Activated B cell treated with CpG ODN at 0.5 μM for 24 hours (primary cell): Measurements from ENCODE around the gene CSRP2. TPM values are rescaled to one million over a fixed set of nuclear protein-coding genes. Genes with fewer than 3 reads are reported as not detected.

Source experiments
- ATAC-seq: fragments of 200-7000 bp; cut with Tn5 transposase; one replicate; pipeline ENCODE4 v1.10.0; 2021; ENCODE audit warnings: low read depth, mild to moderate bottlenecking, moderate library complexity
- CTCF ChIA-PET: fragments of 350-600 bp; sonication (Branson Sonifier 250); formaldehyde crosslinking; loops from one replicate; lab custom pipeline; 2021; ENCODE audit warnings: antibody characterized with exemption; lab: Charles Lee
- POLR2A ChIA-PET: fragments of 350-600 bp; sonication (Branson Sonifier 250); formaldehyde crosslinking; loops from one replicate; lab custom pipeline; 2021; ENCODE audit warnings: antibody characterized with exemption; lab: Charles Lee
- DNase-seq: peaks from one replicate; pipeline ENCODE4 v3.0.0; 2022
- H3K27ac Mint-ChIP-seq: one replicate; pipeline ENCODE4 v1.8.0; 2020; ENCODE audit warnings: mixed read lengths
- H3K27me3 Mint-ChIP-seq: one replicate; pipeline ENCODE4 v1.8.0; 2021; ENCODE audit warnings: mixed read lengths
- H3K36me3 Mint-ChIP-seq: one replicate; pipeline ENCODE4 v1.8.0; 2021; ENCODE audit warnings: low read depth, mixed read lengths
- H3K4me1 Mint-ChIP-seq: one replicate; pipeline ENCODE4 v1.8.0; 2021; ENCODE audit warnings: mixed read lengths
- H3K4me3 Mint-ChIP-seq: one replicate; pipeline ENCODE4 v1.8.0; 2020; ENCODE audit warnings: mild to moderate bottlenecking, mixed read lengths
- H3K9me3 Mint-ChIP-seq: one replicate; pipeline ENCODE4 v1.8.0; 2020; ENCODE audit warnings: mixed read lengths
- CTCF ChIP-seq: fragments of 200-600 bp; IDR thresholded peaks from one replicate; pipeline ENCODE4 v1.8.0; 2022; ENCODE audit warnings: antibody characterized with exemption, mild to moderate bottlenecking
- intact Hi-C: fragments of 100-400 bp; cut with micrococcal nuclease; formaldehyde crosslinking; loops from one replicate; pipeline ENCODE4 v1.15.1; 2024
- total RNA-seq: library from RNA; stranded (reverse); gene quantifications from 2 replicates; pipeline ENCODE4 v1.2.3, GENCODE V29; 2022

Gene CSRP2
- total RNA-seq, 1 donor from 2014 or later: 1.6 TPM

DNA sequence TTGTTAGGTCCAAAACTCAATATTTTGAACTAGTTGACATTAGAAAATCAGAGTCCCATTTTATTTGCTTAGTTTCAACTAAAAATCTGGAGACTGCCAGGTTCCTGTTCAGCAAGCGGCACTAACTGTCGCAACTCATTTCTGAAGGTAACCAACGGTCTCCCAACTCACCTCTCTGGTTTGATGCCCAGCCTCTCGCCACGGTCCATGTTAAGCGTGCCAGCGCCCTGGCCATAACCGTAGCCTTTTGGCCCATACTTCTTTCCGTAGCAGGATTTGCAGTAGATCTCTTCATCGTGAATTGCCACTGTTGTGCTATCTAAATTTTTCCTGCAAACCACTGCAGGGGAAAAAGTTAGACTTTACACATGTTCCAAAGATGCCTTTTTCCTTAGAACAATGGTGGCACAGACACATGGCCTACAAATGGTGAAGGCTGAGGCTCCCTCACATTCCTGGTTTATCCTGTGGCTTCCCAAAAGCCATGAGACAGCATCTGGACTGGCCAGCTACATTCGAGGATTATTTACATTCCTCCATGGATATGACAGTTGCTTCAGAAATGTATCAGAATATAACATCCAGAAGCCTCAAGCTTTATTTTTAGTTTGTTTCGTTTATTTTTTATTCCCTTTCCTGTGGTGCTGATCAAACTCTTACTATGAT, 15.7 kb downstream of the CSRP2 start:
- no peak overlapping the region for H3K4me3 Mint-ChIP-seq
- POLR2A ChIA-PET: no interaction called here
- CTCF ChIA-PET: no interaction called here
- H3K27me3 Mint-ChIP-seq: no peaks in the 10 kb centered on the region
- H3K9me3 Mint-ChIP-seq: no peaks in the 10 kb centered on the region
- no peak for DNase-seq
- peaks cover 7% of the 10 kb centered on the region for H3K4me1 Mint-ChIP-seq
- intact Hi-C loops: no loop called here
- no peak for ATAC-seq
- TF ChIP-seq CTCF: no peak
- no peaks in the 10 kb centered on the region for H3K36me3 Mint-ChIP-seq
- no peak overlapping the region for H3K27ac Mint-ChIP-seq

- POLR2A ChIA-PET: no interaction called here
- TF ChIP-seq CTCF: no peak
- Mint-ChIP-seq H3K4me1 (no peaks in the 10 kb centered on the region), H3K27ac (no peak overlapping the region), H3K36me3 (peaks cover 17% of the 10 kb centered on the region), H3K27me3 (no peaks in the 10 kb centered on the region), H3K4me3 (no peak overlapping the region), H3K9me3 (no peaks in the 10 kb centered on the region)
- ATAC-seq: no peak
- CTCF ChIA-PET: no interaction called here
- no peak for DNase-seq
- intact Hi-C loops: no loop called here
Observed at GRCh38 chr12:76860256-76860655, 18.6 kb downstream of the CSRP2 start.

DNA sequence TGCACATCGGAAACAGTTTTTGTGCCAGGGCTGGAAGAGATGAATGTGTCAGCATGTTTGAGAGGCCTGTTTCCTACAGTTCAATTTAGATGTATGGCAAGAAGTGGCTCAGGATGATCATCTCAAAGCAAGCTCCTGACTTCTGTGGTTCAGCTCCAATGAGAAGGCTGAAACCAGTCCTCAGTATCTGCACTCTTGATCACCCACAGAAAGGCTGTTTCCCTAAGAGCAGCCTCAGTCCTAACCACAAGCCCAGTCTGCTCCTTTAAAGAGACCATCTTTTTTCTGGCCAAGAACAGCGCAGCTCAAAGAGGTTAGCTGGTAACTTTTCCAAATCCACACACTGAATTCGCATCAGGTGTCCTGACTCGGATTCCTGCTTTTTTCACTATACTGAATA, 19.2 kb downstream of the CSRP2 start:
- Mint-ChIP-seq H3K4me1 (no peaks in the 10 kb centered on the region), H3K36me3 (peaks cover 23% of the 10 kb centered on the region), H3K9me3 (no peaks in the 10 kb centered on the region), H3K27ac (no peak overlapping the region), H3K27me3 (no peaks in the 10 kb centered on the region), H3K4me3 (no peak overlapping the region)
- no peak for ATAC-seq
- no peak for DNase-seq
- no peak for TF ChIP-seq CTCF
- ChIA-PET POLR2A (no interaction called here), CTCF (no interaction called here)
- intact Hi-C loops: no loop called here

- intact Hi-C loops: no loop called here
- no peak for TF ChIP-seq CTCF
- DNase-seq: no peak
- no peak overlapping the region for H3K27ac Mint-ChIP-seq
- H3K4me3 Mint-ChIP-seq: no peak overlapping the region
- ChIA-PET POLR2A (no interaction called here), CTCF (no interaction called here)
- no peaks in the 10 kb centered on the region for H3K9me3 Mint-ChIP-seq
- ATAC-seq: no peak
- no peaks in the 10 kb centered on the region for H3K4me1 Mint-ChIP-seq
- H3K36me3 Mint-ChIP-seq: peaks cover 43% of the 10 kb centered on the region
- no peaks in the 10 kb centered on the region for H3K27me3 Mint-ChIP-seq
Observed at GRCh38 chr12:76856018-76856644, 22.7 kb downstream of the CSRP2 start.

GRCh38 chr12:76855271-76855670, 23.5 kb downstream of the CSRP2 start:
- POLR2A ChIA-PET: no interaction called here
- CTCF ChIA-PET: no interaction called here
- intact Hi-C loops: no loop called here
- H3K36me3 Mint-ChIP-seq: peaks cover 51% of the 10 kb centered on the region
- no peak for DNase-seq
- H3K9me3 Mint-ChIP-seq: no peaks in the 10 kb centered on the region
- no peak overlapping the region for H3K4me3 Mint-ChIP-seq
- no peaks in the 10 kb centered on the region for H3K27me3 Mint-ChIP-seq
- no peaks in the 10 kb centered on the region for H3K4me1 Mint-ChIP-seq
- TF ChIP-seq CTCF: no peak
- ATAC-seq: no peak
- H3K27ac Mint-ChIP-seq: no peak overlapping the region
